Measurements from ENCODE around the gene TNFAIP2.

Gene TNFAIP2

DNA sequence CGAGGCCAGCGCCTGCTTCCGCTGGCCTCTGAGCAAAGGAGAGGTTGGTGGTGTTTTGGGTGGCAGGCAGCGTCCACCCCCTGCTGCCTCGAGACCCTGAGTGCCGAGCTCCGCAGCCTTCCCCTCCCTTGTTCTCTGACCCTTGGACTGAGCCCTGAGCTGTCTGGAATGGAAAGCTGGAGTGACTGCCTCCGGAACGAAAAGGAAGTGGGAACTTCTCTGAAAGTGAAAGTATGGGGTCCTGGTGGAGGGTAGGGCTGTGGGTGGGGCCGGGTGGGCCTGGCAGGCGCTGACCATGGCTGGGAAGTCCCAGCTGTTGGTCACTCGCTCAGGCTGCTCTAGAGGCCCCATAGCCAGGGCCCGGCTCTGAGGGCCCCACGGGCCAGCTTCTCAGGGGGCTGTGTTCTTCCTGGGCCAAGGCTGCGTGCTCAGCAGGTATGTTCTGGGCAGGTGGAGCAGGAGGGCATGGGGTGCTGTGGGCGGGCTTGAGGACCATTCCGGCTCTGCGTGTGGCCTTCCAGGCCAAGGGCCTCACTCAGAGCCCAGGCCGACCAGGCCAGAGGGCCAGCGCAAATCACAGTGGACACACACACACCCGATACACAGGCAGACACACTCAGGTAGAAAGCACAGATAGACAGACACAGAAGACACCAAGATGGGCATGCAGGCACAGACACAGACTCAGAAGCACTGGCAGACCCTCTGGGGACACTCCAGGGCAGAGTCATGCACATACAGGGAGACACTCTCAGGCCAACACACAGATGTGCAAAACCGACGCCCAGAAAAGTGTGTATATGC is 28.7 kb upstream of the TNFAIP2 start, which contains the start of gene EXOC3L4:
Gene EXOC3L4, plus strand, starts transcription at position 320 of the 804 bp plus-strand sequence. CDS start 5,495 bp downstream, outside the sequence.
- DNase-seq: no peak

DNA sequence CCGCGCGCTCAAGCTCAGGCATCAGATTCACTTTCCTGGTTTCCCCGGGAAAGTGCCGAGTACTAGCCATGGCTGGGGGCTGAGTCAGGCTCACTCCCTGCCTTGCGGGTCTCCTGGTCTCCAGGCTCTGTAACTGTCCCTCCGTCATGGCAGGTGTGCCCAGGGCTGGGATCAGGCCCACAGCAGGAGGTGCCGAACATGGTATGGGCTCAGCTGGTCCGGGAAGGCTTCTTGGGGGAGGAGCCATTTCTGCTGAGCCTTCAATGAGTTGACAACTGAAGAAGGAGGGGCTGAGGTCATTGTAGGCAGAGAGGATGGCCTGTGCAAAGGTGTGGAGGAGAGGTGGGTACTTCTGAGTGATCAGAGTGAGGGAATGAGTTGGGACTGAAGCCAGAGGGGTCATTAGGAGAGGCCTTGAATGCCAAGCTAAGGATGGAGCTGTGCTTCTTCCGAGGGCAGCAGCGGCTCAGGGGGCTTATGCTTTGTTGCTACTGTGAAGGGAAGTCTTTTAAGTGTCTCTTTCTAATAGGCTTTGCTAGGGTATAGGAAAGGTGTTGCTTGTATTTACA is 28.0 kb upstream of the TNFAIP2 start:
- no peak for DNase-seq

DNA sequence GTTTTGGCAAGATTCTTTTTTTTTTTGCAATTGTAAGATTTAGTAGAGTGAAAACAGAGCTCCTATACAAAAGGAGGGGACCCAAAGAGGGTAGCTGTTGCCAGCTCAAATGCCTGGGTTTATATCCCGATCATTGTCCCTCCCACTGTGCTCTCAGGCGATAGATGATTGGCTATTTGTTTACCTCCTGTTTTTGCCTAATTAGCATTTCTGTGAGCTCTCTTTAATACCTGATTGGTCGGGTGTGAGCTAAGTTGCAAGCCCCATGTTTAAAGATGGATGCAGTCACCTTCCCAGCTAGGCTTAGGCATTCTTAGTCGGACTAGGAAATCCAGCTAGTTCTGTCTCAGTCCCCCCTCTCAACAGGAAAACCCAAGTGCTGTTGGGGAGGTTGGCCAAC is 26.9 kb upstream of the TNFAIP2 start:
- no peak for DNase-seq

DNA sequence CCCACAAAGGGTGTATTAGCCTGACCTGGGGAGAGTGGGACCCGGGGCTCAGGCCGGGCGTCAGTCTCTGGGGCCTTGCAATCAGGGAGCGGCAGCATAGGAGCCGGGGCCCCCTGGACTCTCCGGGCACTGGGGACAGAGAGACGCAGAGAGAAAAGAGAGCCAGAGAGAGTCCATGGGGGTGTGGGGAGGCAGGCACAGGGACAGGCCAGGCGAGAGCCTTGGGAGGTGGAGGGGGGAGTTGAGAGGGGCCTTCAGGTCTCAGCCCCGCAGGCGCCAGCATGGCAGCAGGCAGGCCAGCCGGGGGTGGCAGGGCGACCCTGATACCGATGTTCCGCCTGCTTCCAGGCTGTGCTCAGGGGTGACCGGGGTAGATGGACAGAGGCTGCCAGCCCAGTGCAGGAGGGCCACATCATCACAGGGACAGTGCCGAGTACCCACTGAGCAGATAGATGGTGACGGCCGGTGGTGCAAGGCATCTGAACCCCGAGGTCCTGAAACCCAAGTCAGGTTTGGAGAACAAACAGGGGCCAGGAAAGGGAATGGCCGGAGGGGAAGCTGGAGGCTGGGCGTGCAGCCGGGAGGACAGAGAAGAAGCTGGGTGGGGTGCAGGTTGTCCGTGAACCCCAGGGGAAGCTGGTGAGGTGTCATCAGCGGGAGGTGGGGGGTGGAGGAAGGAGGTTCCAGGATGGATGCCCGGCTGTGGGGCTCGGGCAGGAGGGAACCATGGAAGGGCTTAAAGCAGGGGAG is 25.8 kb upstream of the TNFAIP2 start:
- no peak for DNase-seq

DNA sequence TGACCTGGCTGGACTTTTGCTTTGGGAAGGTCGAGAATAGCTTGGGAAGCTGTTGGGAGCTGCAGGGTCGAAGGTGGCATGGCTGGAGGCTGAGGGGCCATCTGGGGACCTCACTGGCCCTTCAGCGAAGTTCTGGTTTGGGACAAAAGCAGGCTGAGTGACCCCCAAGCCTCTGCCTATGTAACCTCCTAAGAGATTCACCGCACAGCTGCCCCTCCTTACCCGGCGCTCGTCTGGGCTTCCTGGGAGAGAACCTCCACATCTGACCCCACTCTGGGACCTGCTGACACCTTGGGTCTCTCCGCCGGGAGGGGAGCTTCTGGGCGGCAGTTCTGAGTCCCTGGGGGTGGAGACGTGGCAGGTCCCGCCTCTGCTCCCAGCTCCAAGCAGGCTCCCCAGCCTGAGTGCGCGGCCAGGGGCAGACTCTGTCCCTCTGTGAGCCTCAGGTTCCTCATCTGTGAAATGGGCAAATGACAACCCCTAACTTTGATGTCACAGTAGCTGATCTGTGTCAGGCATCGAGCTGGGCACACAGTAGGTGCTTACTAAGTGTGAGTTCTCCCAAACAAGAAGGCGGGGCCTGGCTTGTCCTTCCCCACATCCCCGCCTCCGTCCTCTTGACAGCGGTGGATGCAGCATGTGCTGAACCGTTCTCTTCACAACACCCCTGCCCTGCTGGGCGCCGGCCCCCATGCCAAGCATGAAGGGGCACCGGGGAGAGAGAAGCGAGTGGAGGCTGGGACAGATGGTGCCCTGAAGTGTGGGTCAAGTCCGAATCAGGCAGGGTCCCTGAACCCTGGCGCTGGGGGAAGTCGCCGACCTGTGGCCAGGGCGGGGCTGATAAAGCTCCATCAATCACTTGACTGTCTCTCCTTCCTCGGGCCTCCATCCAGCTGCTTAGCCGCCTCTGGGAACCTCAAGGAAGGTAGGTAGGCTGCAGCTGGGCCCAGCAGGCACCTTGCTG is 25.0 kb upstream of the TNFAIP2 start:
- no peak for DNase-seq

DNA sequence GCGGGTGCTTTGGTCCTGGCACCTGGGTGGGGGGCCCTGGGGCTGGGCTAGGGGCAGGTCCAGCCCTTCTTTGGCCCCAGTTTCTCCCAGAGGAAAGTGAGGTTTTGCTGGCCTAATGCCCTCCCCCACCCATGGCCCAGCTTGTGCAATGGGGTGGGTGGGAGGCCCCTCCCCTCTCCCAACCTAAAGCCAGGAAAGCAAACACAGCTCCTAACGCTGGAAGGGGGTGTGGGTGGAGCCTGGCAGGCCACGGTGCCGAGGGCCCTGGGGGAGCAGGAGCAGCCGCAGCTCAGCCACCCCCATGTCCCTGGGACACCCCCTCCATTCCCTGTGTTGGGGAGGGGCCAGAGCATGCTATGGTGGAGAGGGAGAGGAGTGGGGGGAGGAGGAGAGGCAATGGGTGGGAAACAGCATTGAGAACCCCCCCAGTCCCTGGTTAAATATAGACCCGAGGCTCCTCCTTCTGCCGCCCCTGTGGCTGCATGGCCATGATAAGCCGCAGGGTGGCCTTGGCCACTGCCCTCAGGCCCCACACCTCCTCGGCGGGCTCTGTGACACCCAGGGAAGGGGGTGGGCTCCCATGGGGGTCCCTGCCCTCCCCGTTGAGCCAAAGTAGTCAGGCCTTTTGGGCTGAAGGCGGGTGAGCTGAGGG is 24.1 kb upstream of the TNFAIP2 start:
- no peak for DNase-seq

DNA sequence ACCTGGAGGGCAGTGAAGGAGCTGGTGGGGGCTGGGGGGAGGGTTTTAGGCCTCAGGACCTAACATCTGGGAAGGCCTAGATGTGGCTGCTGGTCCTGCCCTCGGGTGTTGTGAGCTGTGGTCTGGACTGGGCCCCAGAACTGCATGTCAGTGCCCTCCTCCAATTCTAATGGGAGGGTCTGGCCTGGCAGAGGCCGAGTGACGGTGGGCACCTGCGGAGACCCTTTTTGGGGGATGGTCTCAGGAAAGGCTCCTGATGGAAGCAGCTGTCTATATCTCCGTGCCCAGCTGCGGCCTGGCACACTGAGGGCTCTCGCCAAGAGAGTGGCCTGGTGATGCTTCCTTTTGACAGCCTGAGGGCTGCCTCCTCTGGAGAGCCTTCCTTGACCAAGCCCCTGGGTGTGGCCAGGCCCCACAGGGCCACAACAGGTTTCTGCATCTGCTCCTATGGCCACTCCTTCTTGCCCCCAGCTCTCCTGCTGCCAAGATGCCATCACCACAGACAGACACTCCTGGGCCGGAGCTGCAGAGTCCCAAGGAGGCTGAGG is 23.5 kb upstream of the TNFAIP2 start:
- DNase-seq: no peak

DNA sequence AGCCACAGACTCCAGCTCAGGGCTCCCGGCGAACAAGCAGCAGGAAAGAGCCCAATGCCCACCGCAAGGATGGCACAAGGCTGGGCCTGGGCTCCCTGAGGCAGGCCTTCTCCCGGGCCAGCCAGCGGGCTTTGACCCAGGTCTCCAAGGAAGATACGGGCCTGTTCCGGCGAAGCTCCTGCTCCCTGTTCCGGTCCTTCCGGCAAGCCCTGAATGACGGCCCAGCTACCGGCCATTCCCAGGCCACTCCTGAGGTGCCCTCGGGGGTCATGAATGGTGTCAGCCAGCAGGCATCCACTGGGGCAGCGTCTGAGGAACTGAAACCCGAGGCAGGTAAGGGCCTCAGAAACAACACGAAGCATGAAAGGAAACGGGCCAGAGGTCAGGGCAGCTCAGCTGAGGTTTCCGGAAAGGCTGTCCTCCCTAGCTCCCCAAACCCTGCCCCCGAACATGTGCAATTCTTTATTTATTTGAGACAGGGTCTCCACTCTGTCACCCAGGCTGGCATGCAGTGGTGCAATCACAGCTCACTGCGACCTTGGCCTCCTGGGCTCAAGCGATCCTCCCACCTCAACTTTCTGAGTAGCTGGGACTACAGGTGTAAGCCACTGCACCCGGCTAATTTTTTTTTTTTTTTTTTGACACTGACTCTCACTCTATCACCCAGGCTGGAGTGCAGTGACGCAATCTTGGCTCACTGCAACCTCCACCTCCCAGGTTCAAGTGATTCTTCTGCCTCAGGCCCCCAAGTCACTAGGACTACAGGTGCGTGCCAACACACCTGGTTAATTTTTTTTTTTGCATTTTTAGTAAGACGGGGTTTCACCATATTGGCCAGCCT is 22.8 kb upstream of the TNFAIP2 start:
- DNase-seq: no peak

DNA sequence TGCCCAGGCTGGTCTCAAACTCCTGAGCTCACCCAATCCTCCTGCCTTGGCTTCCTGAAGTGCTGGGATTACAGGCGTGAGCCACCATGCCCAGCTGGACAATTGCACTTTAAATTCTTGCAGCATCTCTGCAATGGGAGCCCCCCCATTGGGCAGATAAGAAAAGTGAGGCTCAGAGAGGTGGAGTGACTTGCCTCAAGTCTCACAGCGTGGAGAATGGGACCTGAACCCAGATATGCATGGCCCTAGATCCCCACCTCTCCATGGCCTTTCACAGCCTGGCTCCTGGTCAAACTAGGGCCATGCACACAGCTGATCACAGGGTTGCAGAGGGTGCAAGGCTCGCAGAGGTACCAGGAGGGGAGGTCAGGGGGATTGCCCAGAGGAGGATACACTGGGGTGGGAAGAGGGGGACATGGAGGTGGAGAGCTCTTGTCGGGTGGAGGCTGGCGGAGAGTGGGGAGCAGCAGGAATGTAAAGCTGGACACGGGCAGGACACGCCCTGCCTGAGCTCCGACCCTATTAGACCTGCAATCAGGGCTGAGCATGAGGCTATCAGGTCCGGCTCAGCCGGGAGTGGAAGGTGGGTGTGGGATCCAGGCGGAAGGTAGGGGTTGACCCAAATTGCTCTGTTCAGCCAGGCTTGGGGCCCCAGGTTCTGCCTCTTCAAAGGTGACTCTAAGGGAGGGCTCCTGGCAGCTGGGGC is 21.9 kb upstream of the TNFAIP2 start:
- no peak for DNase-seq

DNA sequence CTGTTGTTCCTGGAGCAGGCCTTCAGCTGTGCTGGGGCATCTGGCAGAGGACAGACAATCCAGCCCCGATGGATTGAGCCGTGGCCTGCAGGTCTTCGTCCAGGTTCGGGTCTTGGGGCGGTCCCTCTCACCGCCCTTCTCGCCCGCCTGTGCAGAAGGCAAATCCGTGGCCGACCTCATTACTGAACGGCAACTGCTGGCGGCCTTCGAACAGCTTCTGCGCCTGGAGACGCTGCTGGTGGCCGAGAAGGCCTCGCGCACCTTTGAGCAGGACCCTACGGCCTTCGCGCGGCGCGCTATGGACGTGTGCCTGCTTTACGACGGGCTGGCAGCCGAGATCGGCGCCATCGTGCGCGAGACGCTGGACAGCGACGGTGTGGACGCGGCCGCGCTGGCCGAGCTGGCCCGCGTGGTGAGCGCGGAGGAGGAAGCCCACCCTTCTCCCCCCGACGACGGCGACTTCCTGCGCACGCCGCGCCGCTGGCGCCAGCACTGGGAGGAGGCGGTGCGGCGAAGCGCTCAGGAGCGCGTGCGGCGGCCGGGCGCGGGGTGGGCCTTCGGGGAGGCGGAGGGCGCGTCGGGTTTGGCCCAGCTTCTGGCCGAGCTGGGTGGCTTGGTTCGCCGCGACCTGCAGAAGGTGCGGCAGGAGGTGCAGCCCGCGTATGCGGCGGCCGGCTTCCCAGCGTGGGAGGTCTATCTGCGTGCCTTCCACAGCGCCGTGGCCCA is 21.1 kb upstream of the TNFAIP2 start:
- no peak for DNase-seq

DNA sequence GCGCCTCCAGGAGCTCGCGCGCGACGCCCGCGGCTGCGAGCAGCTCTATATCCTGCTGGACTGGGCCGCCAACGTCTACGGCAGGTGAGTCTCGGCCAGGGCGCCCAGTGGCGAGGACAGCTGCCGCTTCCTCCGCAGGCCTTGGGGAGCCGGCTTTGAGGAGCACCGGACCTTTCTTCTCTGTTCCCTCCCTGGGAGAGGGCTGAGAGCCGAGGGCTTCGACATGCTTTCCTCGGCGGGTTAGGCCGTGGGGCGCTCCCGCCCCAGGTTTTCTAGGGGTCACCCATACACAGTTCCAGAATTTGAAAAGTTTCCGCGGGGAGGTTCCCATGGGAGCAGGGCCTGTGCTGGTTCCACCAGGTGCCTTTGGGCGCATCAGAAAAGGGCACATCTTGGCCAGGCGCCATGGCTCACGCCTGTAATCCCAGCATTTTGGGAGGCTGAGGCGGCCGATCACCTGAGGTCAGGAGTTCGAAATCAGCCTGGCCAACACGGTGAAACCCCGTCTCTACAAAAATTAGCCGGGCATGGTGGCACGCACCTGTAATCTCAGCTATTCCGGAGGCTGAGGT is 20.5 kb upstream of the TNFAIP2 start:
- no peak for DNase-seq

DNA sequence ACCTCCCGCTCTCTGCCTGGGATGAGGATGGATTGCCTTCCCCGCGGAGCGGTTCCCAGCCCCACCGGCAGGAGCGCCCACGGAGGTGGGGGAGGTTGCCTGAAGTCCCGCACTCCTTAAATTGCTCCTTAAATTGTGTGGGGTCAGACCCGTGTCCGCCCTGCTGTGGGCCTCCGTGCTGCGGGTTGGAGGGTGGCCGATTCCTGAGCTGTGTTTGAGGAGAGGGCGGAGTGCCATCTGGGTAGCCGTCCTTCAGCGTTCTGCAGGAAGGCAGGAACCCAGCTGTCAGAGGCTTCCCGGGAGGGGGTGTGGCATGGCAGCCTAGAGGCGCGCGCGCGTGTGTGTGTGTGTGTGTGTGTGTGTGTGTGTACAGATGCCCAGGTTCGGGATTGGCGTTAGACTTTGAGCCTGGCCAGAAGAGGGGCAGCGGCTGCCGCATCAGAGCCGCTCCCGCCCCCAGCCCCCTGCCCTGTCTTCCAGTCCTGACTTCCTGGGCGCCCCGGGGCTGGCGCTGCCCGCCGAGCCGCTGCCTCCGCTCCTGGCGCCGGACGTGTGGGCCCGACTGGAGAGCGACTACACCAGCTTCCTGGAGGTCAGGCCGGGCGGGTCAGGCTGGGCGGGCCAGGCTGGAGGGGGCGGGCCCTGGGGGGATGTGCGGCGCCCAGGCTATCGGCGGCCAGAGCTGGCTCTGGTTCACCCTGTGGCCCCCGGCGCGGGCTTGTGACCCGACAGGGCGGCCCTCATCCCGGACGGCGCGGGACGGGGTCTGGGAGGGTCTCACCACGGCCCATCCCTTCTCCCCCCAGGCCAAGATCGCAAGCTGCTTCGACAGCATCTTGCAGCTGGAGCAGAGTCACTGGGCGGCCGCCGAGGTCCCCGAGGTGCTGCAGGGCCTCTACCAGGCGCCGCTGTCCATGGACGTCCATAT is 19.5 kb upstream of the TNFAIP2 start:
- peak; percentile 26 to 65 for DNase-seq

DNA sequence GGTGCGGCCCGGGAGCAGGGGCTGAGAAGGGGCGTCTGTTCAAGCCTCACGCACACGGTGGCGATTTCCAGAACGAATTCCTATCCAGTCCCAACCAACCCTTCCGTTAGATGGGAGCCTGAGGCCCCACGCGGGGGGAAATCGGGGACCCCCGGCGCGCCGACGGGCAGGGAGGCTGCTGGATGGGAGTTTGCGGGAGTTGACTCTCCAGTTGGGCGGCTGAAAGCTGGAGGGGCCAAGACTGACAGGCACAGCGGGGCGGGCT is 18.9 kb upstream of the TNFAIP2 start:
- no peak for DNase-seq

DNA sequence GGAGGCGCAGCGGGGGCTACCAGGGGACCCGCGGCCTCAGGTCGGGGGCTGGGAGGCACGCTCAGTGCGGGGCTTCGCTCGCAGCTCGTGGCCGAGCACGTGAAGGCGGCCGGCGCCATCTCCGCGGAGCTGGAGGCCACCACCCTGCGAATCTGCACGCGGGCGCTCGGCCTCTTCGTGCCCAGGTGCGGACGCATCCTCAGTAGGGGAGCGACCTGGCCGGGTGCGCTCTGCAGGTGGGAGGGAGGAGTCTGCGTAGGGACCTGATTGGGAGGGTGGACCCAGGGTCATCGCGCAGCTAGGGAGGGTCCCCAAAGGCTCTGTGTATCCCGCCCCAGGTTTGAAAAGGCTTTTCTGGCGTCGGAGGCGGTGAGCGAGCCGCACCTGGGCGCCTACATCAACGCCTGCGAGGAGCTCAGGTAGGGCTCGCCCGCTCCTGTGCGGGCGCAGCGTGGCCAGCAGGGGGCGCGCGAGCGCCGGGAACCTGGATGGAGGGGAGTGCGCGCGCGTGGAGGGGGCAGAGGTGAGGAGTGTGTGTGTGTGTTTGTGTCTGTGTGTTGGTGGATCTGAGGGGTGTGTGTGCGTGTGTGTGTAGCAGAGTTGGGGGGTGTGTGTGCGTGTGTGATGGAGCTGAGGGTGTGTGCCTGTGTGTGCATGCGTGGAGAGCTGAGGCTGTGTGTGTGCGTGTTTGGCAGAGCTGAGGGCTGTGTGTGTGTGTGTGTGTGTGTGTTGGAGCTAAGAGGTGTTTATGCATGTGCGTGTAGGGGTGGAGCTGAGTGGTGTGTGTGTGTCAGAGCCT is 18.4 kb upstream of the TNFAIP2 start:
- DNase-seq: peak; percentile 32 to 35

DNA sequence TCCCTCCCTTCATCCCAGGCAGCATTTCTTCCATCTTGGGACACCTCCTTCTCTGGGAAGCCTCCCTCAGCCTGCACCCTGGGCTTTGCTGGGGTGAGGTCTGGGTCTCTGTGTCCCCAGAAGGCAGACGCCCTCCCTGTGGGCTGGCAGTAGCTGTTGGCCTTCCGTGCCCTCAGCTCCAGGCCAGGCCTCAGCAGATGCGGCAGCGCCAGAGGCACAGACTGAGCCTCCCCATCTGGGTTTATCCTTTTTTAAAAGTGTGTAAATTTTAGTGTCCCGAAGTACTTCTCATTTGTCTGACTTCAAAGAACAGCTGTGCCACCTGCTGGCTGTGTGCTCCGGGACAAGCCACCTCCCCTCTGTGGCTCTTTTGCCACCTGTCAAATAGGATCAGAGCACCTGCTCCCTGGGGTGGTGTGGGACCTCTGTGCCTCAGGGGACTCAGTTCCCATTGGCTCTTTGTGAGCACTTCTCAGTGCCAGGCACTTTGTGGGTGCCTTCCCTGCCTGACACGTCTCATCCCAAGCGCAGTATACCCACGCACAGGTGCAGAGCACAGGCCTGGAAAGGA is 17.6 kb upstream of the TNFAIP2 start:
- peak; percentile 33 to 51 for DNase-seq

DNA sequence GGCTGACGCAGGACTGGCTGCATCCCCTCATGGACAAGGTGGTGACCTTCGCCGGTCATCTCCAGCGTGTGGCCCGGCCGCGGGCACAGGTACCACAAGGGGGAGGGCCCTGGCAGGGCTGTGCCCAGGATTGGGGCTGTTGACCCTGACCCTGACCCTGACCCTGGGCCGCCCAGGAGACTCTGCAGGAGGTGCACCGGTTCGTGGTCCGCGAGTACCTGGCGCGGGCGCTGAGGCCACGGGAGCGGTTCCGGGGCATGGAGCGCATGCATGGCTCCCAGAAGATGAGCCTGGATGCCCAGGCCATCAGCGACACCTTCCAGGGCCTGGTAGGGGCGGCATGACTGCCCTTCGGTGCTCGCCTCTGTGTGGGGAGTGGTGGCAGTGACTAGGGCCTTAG is 15.8 kb upstream of the TNFAIP2 start:
- DNase-seq: no peak
